Coronary artery (tissue), 2 donors: Measurements from ENCODE around the gene DES.

ENCODE experiments used
- DNase-seq: peaks from one replicate; pipeline ENCODE4 v3.0.0-alpha.2; 2017; ENCODE audit warnings: low spot score
- H3K27ac ChIP-seq, 2 donors: fragments of 200-600 bp; sonication (generic); one replicate each; pipeline ENCODE4 v1.5.1; 2016 to 2019
- H3K4me3 ChIP-seq: fragments of 200-600 bp; sonication (generic); 2 replicates; pipeline ENCODE4 v1.5.1; 2016; ENCODE audit warnings: mild to moderate bottlenecking, moderate library complexity
- CTCF ChIP-seq: fragments of 200-600 bp; sonication (generic); IDR thresholded peaks from one replicate; pipeline ENCODE4 v1.5.1; 2019; ENCODE audit warnings: antibody characterized with exemption

The DES gene

GRCh38 chr2:219439506-219439905, 21.3 kb downstream of the DES start:
- DNase-seq, result no peak
- no peak for TF ChIP-seq CTCF
- Histone ChIP-seq H3K4me3 (no peak overlapping the region), H3K27ac (peak overlapping the region; percentile 18 to 97)

- peak overlapping the region; percentile 83 for H3K4me3 ChIP-seq
- DNase-seq, result no peak
- TF ChIP-seq CTCF, result no peak
- peak overlapping the region; percentile 98 to 99 for H3K27ac ChIP-seq
Measured at GRCh38 chr2:219440388-219441256, 22.4 kb downstream of the DES start.

- H3K4me3 ChIP-seq, result peak overlapping the region; percentile 83
- no peak for TF ChIP-seq CTCF
- peak overlapping the region; percentile 98 to 99 for H3K27ac ChIP-seq
- DNase-seq, result no peak
Measured at GRCh38 chr2:219441451-219442255, 23.5 kb downstream of the DES start.

- DNase-seq, result no peak
- TF ChIP-seq CTCF, result no peak
- Histone ChIP-seq H3K27ac (peak overlapping the region; percentile 98 to 99), H3K4me3 (peak overlapping the region; percentile 83)
Measured at GRCh38 chr2:219442256-219443015, 24.3 kb downstream of the DES start.

- Histone ChIP-seq H3K27ac (peak overlapping the region; percentile 98 to 99), H3K4me3 (peak overlapping the region; percentile 83)
- TF ChIP-seq CTCF, result no peak
- DNase-seq, result no peak
Measured at GRCh38 chr2:219443016-219443696, 25.0 kb downstream of the DES start.

- no peak for TF ChIP-seq CTCF
- Histone ChIP-seq H3K27ac (peak overlapping the region; percentile 98 to 99), H3K4me3 (peak overlapping the region; percentile 83)
- no peak for DNase-seq
Measured at GRCh38 chr2:219443697-219444023, 25.5 kb downstream of the DES start.
